ENCODE data around the gene LINC01488. TPM values are rescaled to one million over a fixed set of nuclear protein-coding genes. Genes with fewer than 3 reads are reported as not detected.
A peak's percentile ranks its signal among the peaks of the same experiment; 100 is the strongest.

LINC01488 gene
- total and polyA plus RNA-seq, 2 of the 13 experiments (the other 11 are each of a cell fraction or from before 2014, with no cell fraction given): 0.26 to 0.58 TPM

DNA sequence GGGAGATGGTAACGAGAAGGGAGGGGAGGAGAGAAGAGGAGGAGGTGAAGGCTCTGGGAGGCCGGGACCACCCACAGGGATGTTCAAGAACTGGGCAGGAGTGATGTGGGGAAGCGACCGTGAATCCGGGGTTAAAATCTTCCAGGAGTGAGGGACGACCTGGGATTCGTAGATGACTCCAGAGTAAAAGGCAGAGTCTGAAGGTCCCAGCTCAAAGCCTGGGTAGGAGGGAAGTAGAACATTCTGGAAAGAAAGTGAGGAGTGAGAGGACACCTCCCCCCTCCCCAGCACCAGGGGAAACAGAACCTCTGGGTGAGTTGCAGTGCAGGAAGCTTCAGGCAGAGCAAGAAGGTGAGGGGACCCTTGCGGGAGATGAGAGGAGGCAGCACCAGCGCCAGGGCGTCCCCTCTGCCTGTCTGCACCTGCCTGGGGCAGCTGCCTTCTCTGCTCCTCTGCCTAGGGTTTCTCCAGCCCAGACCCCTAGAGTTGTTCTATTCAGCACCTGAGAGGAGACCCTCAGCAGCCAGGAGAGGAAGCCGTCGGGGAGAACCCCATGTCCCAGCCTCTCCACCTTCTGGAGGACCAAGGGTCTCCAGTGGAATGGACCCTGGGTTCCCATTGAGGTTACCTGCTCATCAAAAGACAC, 49.7 kb downstream of the LINC01488 start:
- CTCF ChIA-PET (ENCODE audit: low intra/inter-chr PET ratio, low total read pairs): no interaction called here
- Histone ChIP-seq H3K79me2 (ENCODE audit: insufficient read depth, low read length) (no peaks in the 10 kb centered on the region), H3K9me3 (ENCODE audit: low read length) (no peaks in the 10 kb centered on the region), H3K27ac (ENCODE audit: extremely low read length, insufficient read depth, low read length) (no peak overlapping the region), H2AFZ (ENCODE audit: low read length) (no peak overlapping the region), H3K9ac (ENCODE audit: insufficient read depth, low read depth, low read length) (no peak overlapping the region), H3K27me3 (ENCODE audit: control insufficient read depth in 1 of 2, insufficient read depth in 2 of 2, low read length in 2 of 2) (peaks cover 3 to 44% of the 10 kb centered on the region in 2 experiments; a peak in 3 of 5 replicates), H3K36me3 (replicated peaks in 1 of 2; ENCODE audit: control insufficient read depth in 1 of 2, insufficient read depth in 2 of 2, low read length in 2 of 2) (no peaks in the 10 kb centered on the region), H4K20me1 (ENCODE audit: insufficient read depth, low read length) (no peaks in the 10 kb centered on the region), H3K4me2 (ENCODE audit: low read depth, low read length) (no peak overlapping the region), H3K4me3 (replicated peaks in 1 of 3; ENCODE audit: insufficient read depth in 1 of 3, low read depth in 2 of 3, low read length in 3 of 3) (no peak overlapping the region), H3K4me1 (ENCODE audit: insufficient read depth, low read length) (no peaks in the 10 kb centered on the region)
- ATAC-seq (0 out of 3 replicates have a peak, but pooled peaks have one; percentile 27), DNase-seq (ENCODE audit: low spot score) (no peak), FAIRE-seq (no peak)
- in situ Hi-C loops (cut with HindIII; ENCODE audit: extremely low pct_ligation_motif_present, low pct_unique_long_range_greater_than_20kb): no loop called here
- 41% methylated on average over 8 of the region's 12 CpGs for WGBS (ENCODE audit: low lambda C conversion rate)
- intact Hi-C loops (cut with micrococcal nuclease; ENCODE audit: unreplicated experiment): no loop called here
- POLR2A ChIA-PET: no interaction called here
- TF ChIP-seq ZNF546 (CRISPR knock-in tag; conservative IDR thresholded peaks at IDR 0.05) (no peak), ZNF660 (CRISPR knock-in tag; IDR thresholded peaks at IDR 0.05; ENCODE audit: borderline replicate concordance, low read depth) (no peak), GZF1 (CRISPR knock-in tag; IDR thresholded peaks at IDR 0.05) (no peak), SP140L (CRISPR knock-in tag; IDR thresholded peaks at IDR 0.05; ENCODE audit: borderline replicate concordance) (no peak), DMAP1 (CRISPR knock-in tag; IDR thresholded peaks at IDR 0.05) (no peak)
- TF ChIP-seq, protein P1, sequence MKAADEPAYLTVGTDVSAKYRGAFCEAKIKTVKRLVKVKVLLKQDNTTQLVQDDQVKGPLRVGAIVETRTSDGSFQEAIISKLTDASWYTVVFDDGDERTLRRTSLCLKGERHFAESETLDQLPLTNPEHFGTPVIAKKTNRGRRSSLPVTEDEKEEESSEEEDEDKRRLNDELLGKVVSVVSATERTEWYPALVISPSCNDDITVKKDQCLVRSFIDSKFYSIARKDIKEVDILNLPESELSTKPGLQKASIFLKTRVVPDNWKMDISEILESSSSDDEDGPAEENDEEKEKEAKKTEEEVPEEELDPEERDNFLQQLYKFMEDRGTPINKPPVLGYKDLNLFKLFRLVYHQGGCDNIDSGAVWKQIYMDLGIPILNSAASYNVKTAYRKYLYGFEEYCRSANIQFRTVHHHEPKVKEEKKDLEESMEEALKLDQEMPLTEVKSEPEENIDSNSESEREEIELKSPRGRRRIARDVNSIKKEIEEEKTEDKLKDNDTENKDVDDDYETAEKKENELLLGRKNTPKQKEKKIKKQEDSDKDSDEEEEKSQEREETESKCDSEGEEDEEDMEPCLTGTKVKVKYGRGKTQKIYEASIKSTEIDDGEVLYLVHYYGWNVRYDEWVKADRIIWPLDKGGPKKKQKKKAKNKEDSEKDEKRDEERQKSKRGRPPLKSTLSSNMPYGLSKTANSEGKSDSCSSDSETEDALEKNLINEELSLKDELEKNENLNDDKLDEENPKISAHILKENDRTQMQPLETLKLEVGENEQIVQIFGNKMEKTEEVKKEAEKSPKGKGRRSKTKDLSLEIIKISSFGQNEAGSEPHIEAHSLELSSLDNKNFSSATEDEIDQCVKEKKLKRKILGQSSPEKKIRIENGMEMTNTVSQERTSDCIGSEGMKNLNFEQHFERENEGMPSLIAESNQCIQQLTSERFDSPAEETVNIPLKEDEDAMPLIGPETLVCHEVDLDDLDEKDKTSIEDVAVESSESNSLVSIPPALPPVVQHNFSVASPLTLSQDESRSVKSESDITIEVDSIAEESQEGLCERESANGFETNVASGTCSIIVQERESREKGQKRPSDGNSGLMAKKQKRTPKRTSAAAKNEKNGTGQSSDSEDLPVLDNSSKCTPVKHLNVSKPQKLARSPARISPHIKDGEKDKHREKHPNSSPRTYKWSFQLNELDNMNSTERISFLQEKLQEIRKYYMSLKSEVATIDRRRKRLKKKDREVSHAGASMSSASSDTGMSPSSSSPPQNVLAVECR (CRISPR knock-in tag; IDR thresholded peaks at IDR 0.05; ENCODE audit: borderline replicate concordance): no peak
- TF ChIP-seq, protein P2, sequence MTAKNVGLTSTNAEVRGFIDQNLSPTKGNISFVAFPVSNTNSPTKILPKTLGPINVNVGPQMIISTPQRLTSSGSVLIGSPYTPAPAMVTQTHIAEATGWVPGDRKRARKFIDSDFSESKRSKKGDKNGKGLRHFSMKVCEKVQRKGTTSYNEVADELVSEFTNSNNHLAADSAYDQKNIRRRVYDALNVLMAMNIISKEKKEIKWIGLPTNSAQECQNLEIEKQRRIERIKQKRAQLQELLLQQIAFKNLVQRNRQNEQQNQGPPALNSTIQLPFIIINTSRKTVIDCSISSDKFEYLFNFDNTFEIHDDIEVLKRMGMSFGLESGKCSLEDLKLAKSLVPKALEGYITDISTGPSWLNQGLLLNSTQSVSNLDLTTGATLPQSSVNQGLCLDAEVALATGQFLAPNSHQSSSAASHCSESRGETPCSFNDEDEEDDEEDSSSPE (CRISPR knock-in tag; IDR thresholded peaks at IDR 0.05): no peak
- no TSS peak for BruUV-seq (replicated peaks)
